NCI-H1417 treated with DMSO at 0.1 percent for 48 hours (cell line): Measurements from ENCODE around the gene BTN2A1.
"Not testable (repeated sequence)": the region's sequence is repeated elsewhere in the genome, so short reads cannot be mapped to it uniquely, and the experiment has no call there.

ENCODE experiments used
- DNase-seq: peaks from one replicate; lab custom pipeline; 2025; lab: John Stamatoyannopoulos, UW

BTN2A1 gene

GRCh38 chr6:26457806-26458688 is at the start of gene BTN2A1:
Gene BTN2A1, plus strand, starts transcription at chr6:26457955. Its CDS starts 682 bp downstream, at chr6:26458637.
- DNase-seq, result peak; percentile 42

GRCh38 chr6:26408828-26409730 is 48.7 kb upstream of the BTN2A1 start:
- DNase-seq, result no peak

- DNase-seq, result no peak
Observed at GRCh38 chr6:26411751-26412150, 46.0 kb upstream of the BTN2A1 start.

- no peak for DNase-seq
Observed at GRCh38 chr6:26412228-26412627, 45.5 kb upstream of the BTN2A1 start.

GRCh38 chr6:26412954-26413353 is 44.8 kb upstream of the BTN2A1 start:
- no peak for DNase-seq

- no peak for DNase-seq
Observed at GRCh38 chr6:26414281-26414680, 43.5 kb upstream of the BTN2A1 start.

- DNase-seq, result no peak
Observed at GRCh38 chr6:26415036-26415614, 42.6 kb upstream of the BTN2A1 start.

- no peak for DNase-seq
Observed at GRCh38 chr6:26415791-26416190, 42.0 kb upstream of the BTN2A1 start.

GRCh38 chr6:26416288-26416687 is 41.5 kb upstream of the BTN2A1 start:
- no peak for DNase-seq

GRCh38 chr6:26418077-26418476 is 39.7 kb upstream of the BTN2A1 start:
- not testable (repeated sequence) for DNase-seq

GRCh38 chr6:26418795-26419194 is 39.0 kb upstream of the BTN2A1 start:
- not testable (repeated sequence) for DNase-seq

GRCh38 chr6:26420688-26421171 is 37.0 kb upstream of the BTN2A1 start:
- no peak for DNase-seq

- DNase-seq, result no peak
Observed at GRCh38 chr6:26421259-26422144, 36.3 kb upstream of the BTN2A1 start.

GRCh38 chr6:26422329-26422728 is 35.4 kb upstream of the BTN2A1 start:
- no peak for DNase-seq

GRCh38 chr6:26426691-26427450 is 30.9 kb upstream of the BTN2A1 start:
- DNase-seq, result no peak

- DNase-seq, result no peak
Observed at GRCh38 chr6:26427451-26427809, 30.3 kb upstream of the BTN2A1 start.

- no peak for DNase-seq
Observed at GRCh38 chr6:26428206-26428605, 29.5 kb upstream of the BTN2A1 start.

- no peak for DNase-seq
Observed at GRCh38 chr6:26430787-26431186, 27.0 kb upstream of the BTN2A1 start.

GRCh38 chr6:26431258-26432172 is 26.2 kb upstream of the BTN2A1 start:
- DNase-seq, result no peak
